GM23248 (cell line): Measurements from ENCODE around the gene MYCBP2. TPM values are rescaled to one million over a fixed set of nuclear protein-coding genes. Genes with fewer than 3 reads are reported as not detected.
"Not testable (repeated sequence)": the region's sequence is repeated elsewhere in the genome, so short reads cannot be mapped to it uniquely, and the experiment has no call there.

Source experiments
- DNase-seq: peaks from one replicate; pipeline ENCODE4 v3.0.0-alpha.2; 2015
- H2AFZ ChIP-seq: fragments of 200-600 bp; sonication (generic); 2 replicates; pipeline ENCODE4 v1.6.1; 2016; ENCODE audit warnings: antibody characterized with exemption
- H3F3A ChIP-seq: fragments of 200-600 bp; sonication (generic); 2 replicates; pipeline ENCODE4 v1.6.1; 2016; ENCODE audit warnings: mild to moderate bottlenecking, antibody characterized with exemption, mixed run types; ENCODE audit not compliant: insufficient read depth
- H3K27ac ChIP-seq: fragments of 200-600 bp; sonication (generic); 2 replicates; pipeline ENCODE4 v1.5.1; 2016; ENCODE audit warnings: mild to moderate bottlenecking
- H3K27me3 ChIP-seq: fragments of 200-600 bp; sonication (generic); replicated peaks from 2 replicates; pipeline ENCODE4 v1.6.1; 2016; ENCODE audit warnings: mild to moderate bottlenecking; ENCODE audit not compliant: insufficient read depth
- H3K36me3 ChIP-seq: fragments of 200-600 bp; sonication (generic); 2 replicates; pipeline ENCODE4 v1.6.1; 2016; ENCODE audit warnings: low read depth, mild to moderate bottlenecking
- H3K4me1 ChIP-seq: fragments of 200-600 bp; sonication (generic); 2 replicates; pipeline ENCODE4 v1.6.1; 2016; ENCODE audit warnings: mild to moderate bottlenecking; ENCODE audit not compliant: insufficient read depth
- H3K4me2 ChIP-seq: fragments of 200-600 bp; sonication (generic); one replicate; pipeline ENCODE4 v1.6.1; 2016; ENCODE audit warnings: mild to moderate bottlenecking; ENCODE audit not compliant: unreplicated experiment
- H3K4me3 ChIP-seq: fragments of 200-600 bp; sonication (generic); 2 replicates; pipeline ENCODE4 v1.5.1; 2016; ENCODE audit warnings: mild to moderate bottlenecking
- H3K79me2 ChIP-seq: fragments of 200-600 bp; sonication (generic); 2 replicates; pipeline ENCODE4 v1.6.1; 2016; ENCODE audit warnings: mild to moderate bottlenecking; ENCODE audit not compliant: insufficient read depth
- H3K9ac ChIP-seq: fragments of 200-600 bp; sonication (generic); 2 replicates; pipeline ENCODE4 v1.6.1; 2016; ENCODE audit warnings: mild to moderate bottlenecking
- H3K9me2 ChIP-seq: fragments of 200-600 bp; sonication (generic); 2 replicates; pipeline ENCODE4 v1.6.1; 2016; ENCODE audit warnings: mixed run types, mild to moderate bottlenecking, moderate library complexity; ENCODE audit not compliant: insufficient read depth
- H3K9me3 ChIP-seq: fragments of 200-600 bp; sonication (generic); one replicate; pipeline ENCODE4 v1.6.1; 2017; ENCODE audit warnings: low read depth
- H4K20me1 ChIP-seq: fragments of 200-600 bp; sonication (generic); 2 replicates; pipeline ENCODE4 v1.6.0; 2016; ENCODE audit not compliant: insufficient read depth
- EZH2 ChIP-seq: fragments of 200-600 bp; sonication (generic); IDR thresholded peaks from 2 replicates; pipeline ENCODE4 v1.6.1; 2018; ENCODE audit warnings: antibody characterized with exemption, mild to moderate bottlenecking; ENCODE audit not compliant: insufficient read depth, poor library complexity, severe bottlenecking
- EZH2phosphoT487 ChIP-seq: fragments of 200-600 bp; sonication (generic); IDR thresholded peaks from 2 replicates; pipeline ENCODE4 v1.6.1; 2018; ENCODE audit warnings: antibody characterized with exemption, moderate library complexity, mild to moderate bottlenecking, low read depth; ENCODE audit not compliant: insufficient read depth
- WGBS, 2 experiments: methylation state at CpG; one replicate each; pipeline ENCODE4 v1.1.6; 2015 to 2017; ENCODE audit warnings: low lambda C conversion rate in 2 of 2, low coverage in 1 of 2; ENCODE audit errors: missing lambda C conversion rate in 2 of 2; 5-methylcytosine and 5-hydroxymethylcytosine counted together
- in situ Hi-C: fragments of 300-500 bp; cut with MboI; formaldehyde crosslinking; loops from 2 replicates; pipeline ENCODE4 v1.15.0; 2020
- polyA plus RNA-seq: library from polyadenylated mRNA; unstranded; fragments of >200 nt; fragmentation: Nextera tagmentation; extraction: Ambion mirVana; gene quantifications from 2 replicates; pipeline ENCODE4 v1.2.1, GENCODE V29; 2016
- total RNA-seq: library from RNA; depleted of rRNA; stranded (reverse); fragments of >200 nt; shearing (Covaris generic); gene quantifications from 2 replicates; pipeline ENCODE4 v1.2.3, GENCODE V29; 2014

The MYCBP2 gene
- total and polyA plus RNA-seq, 2 experiments from 2014 or later: 27.4 to 61.8 TPM

DNA sequence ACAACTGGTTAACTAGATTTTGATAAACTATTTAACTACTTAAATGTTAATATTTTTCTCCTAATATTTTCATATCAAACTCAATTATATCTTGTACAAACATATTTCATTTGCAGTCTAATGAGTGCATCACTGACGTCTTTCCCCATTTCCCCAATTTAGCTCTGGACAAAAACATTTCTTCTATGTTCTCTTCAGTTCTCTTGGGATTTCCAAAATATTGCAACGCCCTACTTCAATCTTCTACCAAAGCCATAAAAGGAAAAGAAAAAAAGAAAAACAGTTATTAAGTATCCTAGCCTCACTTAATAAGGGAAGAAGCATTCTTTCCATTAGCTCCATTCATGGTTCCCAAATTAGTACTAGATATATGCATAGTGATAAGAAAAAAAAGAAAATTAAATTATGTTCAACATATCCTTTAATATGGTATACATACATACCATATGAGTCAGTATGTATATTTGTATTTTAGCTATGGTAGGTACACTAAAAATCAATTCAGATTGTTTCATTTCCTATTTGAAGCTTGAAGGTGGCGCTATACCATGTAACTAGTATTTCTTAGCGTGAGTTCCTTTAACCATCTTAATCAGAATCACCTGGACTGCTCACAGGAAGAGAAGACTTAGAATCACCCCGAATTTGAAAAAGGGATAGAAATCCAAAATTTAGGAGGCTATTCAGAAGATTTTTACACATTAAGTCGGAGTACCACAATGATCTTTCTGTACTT lies 309.8 kb downstream of the MYCBP2 start:
- Histone ChIP-seq H3K4me2 (no peak overlapping the region), H3K9me3 (no peaks in the 10 kb centered on the region), H3K9ac (no peak overlapping the region), H3K27me3 (no peaks in the 10 kb centered on the region), H3F3A (peaks cover 9% of the 10 kb centered on the region), H3K4me3 (no peak overlapping the region), H3K9me2 (no peaks in the 10 kb centered on the region), H3K27ac (no peak overlapping the region), H2AFZ (no peak overlapping the region), H3K36me3 (peaks cover 77% of the 10 kb centered on the region), H3K79me2 (peaks cover 100% of the 10 kb centered on the region), H3K4me1 (peaks cover 29% of the 10 kb centered on the region), H4K20me1 (peaks cover 14% of the 10 kb centered on the region)
- no peak for TF ChIP-seq EZH2
- no peak for TF ChIP-seq EZH2phosphoT487
- in situ Hi-C loops: no loop called here
- no peak for DNase-seq
- 63 to 67% methylated on average over 6 of the region's 6 CpGs for WGBS, 2 experiments

GRCh38 chr13:77016251-77016812 lies 310.6 kb downstream of the MYCBP2 start:
- DNase-seq: no peak
- H3K9me2 ChIP-seq: no peaks in the 10 kb centered on the region
- 96 to 100% methylated on average over 3 of the region's 3 CpGs for WGBS, 2 experiments
- peaks cover 100% of the 10 kb centered on the region for H3K79me2 ChIP-seq
- H2AFZ ChIP-seq: no peak overlapping the region
- peaks cover 7% of the 10 kb centered on the region for H4K20me1 ChIP-seq
- H3K4me3 ChIP-seq: no peak overlapping the region
- H3K27ac ChIP-seq: no peak overlapping the region
- in situ Hi-C loops: no loop called here
- TF ChIP-seq EZH2 (no peak), EZH2phosphoT487 (no peak)
- peaks cover 2% of the 10 kb centered on the region; the same call in 1 of the 2 replicates for H3F3A ChIP-seq
- H3K9ac ChIP-seq: no peak overlapping the region
- no peaks in the 10 kb centered on the region for H3K9me3 ChIP-seq
- H3K27me3 ChIP-seq: no peaks in the 10 kb centered on the region
- no peak overlapping the region for H3K4me2 ChIP-seq
- peaks cover 22% of the 10 kb centered on the region for H3K4me1 ChIP-seq
- H3K36me3 ChIP-seq: peaks cover 72% of the 10 kb centered on the region

- no peaks in the 10 kb centered on the region for H3K9me3 ChIP-seq
- peaks cover 78% of the 10 kb centered on the region for H3K36me3 ChIP-seq
- no peaks in the 10 kb centered on the region for H3K9me2 ChIP-seq
These were observed 311.8 kb downstream of the MYCBP2 start for GRCh38 chr13:77014906-77015685.

DNA sequence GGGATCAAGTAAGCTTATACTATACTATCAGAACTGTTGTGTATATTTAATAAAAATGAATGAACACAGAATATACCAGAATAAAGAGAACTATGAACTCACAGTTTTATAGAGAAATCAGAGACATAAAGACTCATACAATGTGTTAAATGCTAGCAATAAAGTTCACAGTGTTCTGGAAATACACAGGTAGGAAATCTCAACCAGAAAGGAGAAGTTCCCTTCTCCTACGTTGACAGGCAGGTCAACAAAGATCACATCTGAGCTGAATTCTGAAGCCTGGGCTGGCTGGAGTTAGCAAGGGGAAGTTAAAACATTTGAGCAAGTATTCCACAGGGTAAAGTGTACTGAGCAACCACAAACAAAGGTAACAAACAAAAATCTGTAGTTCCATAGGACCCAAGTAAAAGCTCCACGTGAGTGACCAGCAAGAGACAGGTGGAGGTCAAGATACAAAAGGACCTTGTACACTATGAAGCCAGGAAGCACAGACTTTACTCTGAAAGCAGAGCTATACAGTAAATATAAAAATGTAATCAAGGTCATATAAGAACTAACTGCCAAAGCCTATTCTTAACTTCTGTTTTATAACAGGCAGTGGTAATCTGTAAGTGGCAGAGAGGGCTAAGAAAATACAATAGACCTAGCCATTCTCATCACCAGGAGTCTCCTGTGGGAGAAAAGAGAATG lies 312.9 kb downstream of the MYCBP2 start:
- Histone ChIP-seq H3K4me2 (no peak overlapping the region), H3K4me3 (no peak overlapping the region), H3F3A (no peaks in the 10 kb centered on the region), H3K36me3 (peaks cover 80% of the 10 kb centered on the region), H3K79me2 (peaks cover 100% of the 10 kb centered on the region), H2AFZ (no peak overlapping the region), H3K27me3 (no peaks in the 10 kb centered on the region), H3K4me1 (peaks cover 3% of the 10 kb centered on the region; the same call in 1 of the 2 replicates), H3K9ac (no peak overlapping the region), H3K9me3 (no peaks in the 10 kb centered on the region), H3K9me2 (no peaks in the 10 kb centered on the region), H4K20me1 (peaks cover 14% of the 10 kb centered on the region; the same call in 1 of the 2 replicates), H3K27ac (no peak overlapping the region)
- DNase-seq: no peak
- WGBS, 2 experiments: 95 to 97% methylated on average over 2 of the region's 2 CpGs
- TF ChIP-seq EZH2 (no peak), EZH2phosphoT487 (no peak)
- in situ Hi-C loops: no loop called here

More at GRCh38 chr13:77014906-77015685, 311.8 kb downstream of the MYCBP2 start:
- no peak overlapping the region for H3K27ac ChIP-seq
- H3K4me1 ChIP-seq: peaks cover 13% of the 10 kb centered on the region; the same call in 1 of the 2 replicates
- no peaks in the 10 kb centered on the region for H3K27me3 ChIP-seq
- no peak overlapping the region for H2AFZ ChIP-seq
- peaks cover 7% of the 10 kb centered on the region for H4K20me1 ChIP-seq
- H3K4me2 ChIP-seq: no peak overlapping the region
- TF ChIP-seq EZH2phosphoT487 (no peak), EZH2 (no peak)
- peaks cover 100% of the 10 kb centered on the region for H3K79me2 ChIP-seq
- H3K9ac ChIP-seq: no peak overlapping the region
- no peaks in the 10 kb centered on the region for H3F3A ChIP-seq
- in situ Hi-C loops: no loop called here
- no peak for DNase-seq
- no peak overlapping the region for H3K4me3 ChIP-seq
- 98 to 100% methylated on average over 2 of the region's 2 CpGs for WGBS, 2 experiments

DNA sequence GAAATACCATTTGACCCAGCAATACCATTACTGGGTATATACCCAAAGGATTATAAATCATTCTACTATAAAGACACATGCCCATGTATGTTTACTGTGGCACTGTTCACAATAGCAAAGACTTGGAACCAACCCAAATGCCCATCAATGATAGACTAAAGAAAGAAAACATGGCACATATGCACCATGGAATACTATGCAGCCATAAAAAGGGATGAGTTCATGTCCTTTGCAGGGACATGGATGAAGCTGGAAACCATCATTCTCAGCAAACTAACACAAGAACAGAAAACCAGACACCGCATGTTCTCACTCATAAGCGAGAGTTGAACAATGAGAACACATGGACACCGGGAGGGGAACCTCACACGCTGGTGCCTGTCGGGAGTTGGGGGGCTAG lies 317.2 kb downstream of the MYCBP2 start:
- H3K9ac ChIP-seq, H3K9me3 ChIP-seq, H3K4me3 ChIP-seq, H3K4me2 ChIP-seq, H3K27ac ChIP-seq, DNase-seq, H3F3A ChIP-seq, H3K27me3 ChIP-seq, H3K9me2 ChIP-seq, H3K4me1 ChIP-seq, in situ Hi-C loops, H2AFZ ChIP-seq: not testable (repeated sequence)
- Histone ChIP-seq H3K79me2 (peaks cover 100% of the 10 kb centered on the region), H4K20me1 (peaks cover 14% of the 10 kb centered on the region; the same call in 1 of the 2 replicates), H3K36me3 (peaks cover 63% of the 10 kb centered on the region)
- 97 to 100% methylated on average over 5 of the region's 5 CpGs for WGBS, 2 experiments
